Caco-2 (cell line): ENCODE results near the gene TAF3. TPM values are rescaled to one million over a fixed set of nuclear protein-coding genes. Genes with fewer than 3 reads are reported as not detected.

Source experiments
- BruUV-seq: library from RNA; stranded (reverse); fragments of 400-500 nt; replicated peaks from 2 replicates; lab custom pipeline; 2021; lab: Mats Ljungman, UMichigan
- CTCF ChIA-PET: fragments of 300-600 bp; sonication (Branson Sonifier 250); formaldehyde crosslinking; loops from one replicate; lab custom pipeline; 2022; ENCODE audit warnings: antibody characterized with exemption; lab: Charles Lee
- POLR2A ChIA-PET: fragments of 300-600 bp; sonication (Branson Sonifier 250); formaldehyde crosslinking; loops from one replicate; lab custom pipeline; 2022; ENCODE audit warnings: antibody characterized with exemption; lab: Charles Lee
- DNase-seq, 2 experiments: peaks; one replicate each; pipeline versions ENCODE4 v3.0.0 to v3.0.0-alpha.2; 2020 to 2022
- H3K27me3 ChIP-seq: replicated peaks from 2 replicates; pipeline ENCODE4 v1.6.0; 2011; ENCODE audit warnings: low read length; ENCODE audit not compliant: control insufficient read depth, insufficient read depth
- H3K36me3 ChIP-seq: 2 replicates; pipeline ENCODE4 v1.5.1; 2011; ENCODE audit warnings: low read length; ENCODE audit not compliant: control insufficient read depth, insufficient read depth
- H3K4me1 ChIP-seq: fragments of 250-450 bp; sonication (Bioruptor Pico); 2 replicates; pipeline ENCODE4 v1.5.1; 2020; ENCODE audit warnings: mild to moderate bottlenecking
- H3K4me3 ChIP-seq: 2 replicates; pipeline ENCODE4 v1.5.1; 2011; ENCODE audit warnings: low read depth, mild to moderate bottlenecking, control low read depth, low read length
- H3K9me3 ChIP-seq: fragments of 250-450 bp; sonication (Bioruptor Pico); 2 replicates; pipeline ENCODE4 v1.5.1; 2020; ENCODE audit warnings: mild to moderate bottlenecking, moderate library complexity
- H3K27ac Mint-ChIP-seq: one replicate; pipeline ENCODE4 v1.8.0; 2022; ENCODE audit warnings: mixed read lengths; ENCODE audit not compliant: unreplicated experiment
- H3K27me3 Mint-ChIP-seq: one replicate; pipeline ENCODE4 v1.8.0; 2022; ENCODE audit warnings: mixed read lengths; ENCODE audit not compliant: insufficient read depth, unreplicated experiment
- H3K36me3 Mint-ChIP-seq: one replicate; pipeline ENCODE4 v1.8.0; 2022; ENCODE audit warnings: mild to moderate bottlenecking, mixed read lengths; ENCODE audit not compliant: insufficient read depth, unreplicated experiment
- H3K4me1 Mint-ChIP-seq: one replicate; pipeline ENCODE4 v1.8.0; 2022; ENCODE audit warnings: low read depth, mixed read lengths; ENCODE audit not compliant: unreplicated experiment
- H3K4me3 Mint-ChIP-seq: one replicate; pipeline ENCODE4 v1.8.0; 2022; ENCODE audit warnings: mild to moderate bottlenecking, moderate library complexity, mixed read lengths; ENCODE audit not compliant: unreplicated experiment
- H3K9me3 Mint-ChIP-seq: one replicate; pipeline ENCODE4 v1.8.0; 2022; ENCODE audit warnings: mixed read lengths; ENCODE audit not compliant: unreplicated experiment
- CTCF ChIP-seq, 2 experiments: fragments of 200-600 bp in 1 of 2; IDR thresholded peaks; 1 replicate in 1 of 2; 2 replicates in 1 of 2; pipeline versions ENCODE4 v1.5.1 to v1.8.0; 2011 to 2022; ENCODE audit warnings: antibody characterized with exemption in 1 of 2, control low read depth in 1 of 2, inconsistent platforms in 1 of 2, low read depth in 1 of 2, low read length in 1 of 2, mild to moderate bottlenecking in 1 of 2, moderate library complexity in 1 of 2; ENCODE audit not compliant: insufficient read depth in 1 of 2, severe bottlenecking in 1 of 2, unreplicated experiment in 1 of 2
- intact Hi-C: fragments of 100-400 bp; cut with micrococcal nuclease; formaldehyde crosslinking; loops from one replicate; pipeline ENCODE4 v1.10.0; 2022; ENCODE audit not compliant: unreplicated experiment
- total RNA-seq: library from RNA; stranded (reverse); gene quantifications from 2 replicates; pipeline ENCODE4 v1.2.3, GENCODE V29; 2022

TAF3 gene
- total RNA-seq, 1 experiment from 2014 or later, result 30.6 TPM

GRCh38 chr10:7950981-7951847 lies 132.9 kb downstream of the TAF3 start:
- no TSS peak for BruUV-seq
- Mint-ChIP-seq H3K4me1 (peaks cover 26% of the 10 kb centered on the region), H3K4me3 (no peak overlapping the region), H3K36me3 (no peaks in the 10 kb centered on the region), H3K27me3 (no peaks in the 10 kb centered on the region), H3K9me3 (no peaks in the 10 kb centered on the region), H3K27ac (no peak overlapping the region)
- ChIA-PET CTCF (no interaction called here), POLR2A (no interaction called here)
- intact Hi-C loops, result no loop called here
- DNase-seq, result no peak
- no peak overlapping the region for H3K4me3 ChIP-seq
- no peaks in the 10 kb centered on the region for H3K36me3 ChIP-seq
- TF ChIP-seq CTCF (IDR thresholded peaks at IDR 0.05; ENCODE audit: insufficient read depth in 1 of 2, low read depth in 1 of 2, low read length in 1 of 2, severe bottlenecking in 1 of 2, unreplicated experiment in 1 of 2), result no peak
- H3K9me3 ChIP-seq, result no peaks in the 10 kb centered on the region; the same call in 1 of the 2 replicates
- H3K27me3 ChIP-seq, result no peaks in the 10 kb centered on the region
- H3K4me1 ChIP-seq, result peaks cover 16% of the 10 kb centered on the region

GRCh38 chr10:7952266-7952665 lies 134.0 kb downstream of the TAF3 start:
- Mint-ChIP-seq H3K4me3 (no peak overlapping the region), H3K27me3 (no peaks in the 10 kb centered on the region), H3K27ac (no peak overlapping the region), H3K4me1 (peaks cover 30% of the 10 kb centered on the region), H3K36me3 (no peaks in the 10 kb centered on the region), H3K9me3 (no peaks in the 10 kb centered on the region)
- peaks cover 21% of the 10 kb centered on the region for H3K4me1 ChIP-seq
- H3K36me3 ChIP-seq, result no peaks in the 10 kb centered on the region
- H3K27me3 ChIP-seq, result no peaks in the 10 kb centered on the region
- BruUV-seq, result no TSS peak
- H3K9me3 ChIP-seq, result no peaks in the 10 kb centered on the region; the same call in 1 of the 2 replicates
- H3K4me3 ChIP-seq, result no peak overlapping the region
- intact Hi-C loops, result loop anchor here (2.0 kb wide), 1 partner anchor 43 kb away; no protein-coding TSS in a partner anchor
- no peak for DNase-seq
- no peak for TF ChIP-seq CTCF (IDR thresholded peaks at IDR 0.05; ENCODE audit: insufficient read depth in 1 of 2, low read depth in 1 of 2, low read length in 1 of 2, severe bottlenecking in 1 of 2, unreplicated experiment in 1 of 2)
- POLR2A ChIA-PET, result no interaction called here
- CTCF ChIA-PET, result no interaction called here

GRCh38 chr10:7953447-7953846 lies 135.1 kb downstream of the TAF3 start:
- H3K27me3 ChIP-seq, result no peaks in the 10 kb centered on the region
- no peaks in the 10 kb centered on the region for H3K36me3 ChIP-seq
- peaks cover 21% of the 10 kb centered on the region for H3K4me1 ChIP-seq
- Mint-ChIP-seq H3K4me3 (no peak overlapping the region), H3K36me3 (no peaks in the 10 kb centered on the region), H3K27me3 (no peaks in the 10 kb centered on the region), H3K4me1 (peaks cover 30% of the 10 kb centered on the region), H3K27ac (peak overlapping the region; percentile 7), H3K9me3 (no peaks in the 10 kb centered on the region)
- intact Hi-C loops, result loop anchor here (2.0 kb wide), 1 partner anchor 45 kb away; no protein-coding TSS in a partner anchor
- H3K4me3 ChIP-seq, result no peak overlapping the region
- ChIA-PET POLR2A (no interaction called here), CTCF (interaction anchor here (0.6 kb wide), 2 partner anchors 81 to 1043 kb away, joined by 3 to 4 read pairs; no protein-coding TSS in a partner anchor)
- DNase-seq, result peak; percentile 45 to 54
- no peaks in the 10 kb centered on the region; the same call in 1 of the 2 replicates for H3K9me3 ChIP-seq
- TF ChIP-seq CTCF (IDR thresholded peaks at IDR 0.05; ENCODE audit: insufficient read depth in 1 of 2, low read depth in 1 of 2, low read length in 1 of 2, severe bottlenecking in 1 of 2, unreplicated experiment in 1 of 2), result no peak
- BruUV-seq, result no TSS peak
